ENCODE measurements around the gene EPN2. TPM values are rescaled to one million over a fixed set of nuclear protein-coding genes. Genes with fewer than 3 reads are reported as not detected.

EPN2 gene
- total RNA-seq, 1 experiment from 2014 or later, result 57.8 TPM

DNA sequence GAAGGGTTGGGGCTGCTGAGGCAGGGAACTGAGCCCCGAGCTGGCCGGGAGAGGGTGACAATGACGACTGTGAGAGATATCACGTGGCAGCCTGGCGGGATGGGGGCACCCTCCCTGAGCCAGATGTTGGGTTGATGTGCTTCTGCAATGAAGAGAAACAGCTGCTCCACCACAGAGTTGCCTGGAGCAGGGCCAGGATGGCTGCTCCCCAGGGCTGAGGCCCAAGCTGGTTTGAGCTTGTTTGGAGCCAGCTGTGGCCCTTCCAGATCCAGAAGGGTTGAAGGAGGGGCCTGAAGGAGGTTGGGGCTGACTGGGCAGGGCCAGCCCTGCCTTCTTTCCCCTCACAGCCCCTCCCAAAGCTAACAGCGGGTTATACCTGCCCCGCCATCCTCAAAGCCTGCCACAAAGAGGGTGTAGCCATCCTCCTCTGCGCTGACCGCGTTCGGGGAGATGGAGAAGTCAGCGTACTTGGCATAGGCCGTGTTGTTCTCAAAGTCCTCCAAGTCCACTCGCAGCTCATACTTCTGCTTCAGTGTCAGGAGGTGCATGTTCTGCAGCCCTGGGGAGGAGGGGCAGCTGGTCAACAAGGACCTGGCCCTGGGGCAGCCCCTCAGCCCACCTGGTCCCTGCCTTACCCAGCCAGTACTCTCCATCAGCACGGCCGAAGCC lies 147.7 kb downstream of the EPN2 start:
- H3K36me3 Mint-ChIP-seq (ENCODE audit: insufficient read depth in 1 of 3, low read depth in 3 of 3), result peaks cover 33 to 54% (median 52%) of the 10 kb centered on the region in 3 experiments
- DNase-seq, result no peak
- no peak overlapping the region for H2AK5ac ChIP-seq (ENCODE audit: insufficient read length, low read length)
- no peak overlapping the region for H2BK5ac ChIP-seq (ENCODE audit: insufficient read length, low read length)
- H3K27me3 Mint-ChIP-seq (ENCODE audit: low read depth), result no peaks in the 10 kb centered on the region
- H3K23ac ChIP-seq (ENCODE audit: insufficient read length, low read depth, low read length), result no peak overlapping the region
- H3K14ac ChIP-seq (ENCODE audit: insufficient read depth, low read length), result no peak overlapping the region
- no peak overlapping the region for H4K5ac ChIP-seq (ENCODE audit: insufficient read length, low read depth, low read length)
- H3T11ph ChIP-seq (ENCODE audit: low read length), result no peak overlapping the region
- no peak overlapping the region for H4K8ac ChIP-seq (replicated peaks; ENCODE audit: insufficient read length, low read depth, low read length)
- H2AFZ ChIP-seq (ENCODE audit: low read length), result no peak overlapping the region
- H3K56ac ChIP-seq (ENCODE audit: insufficient read length, low read depth, low read length), result no peak overlapping the region
- no peak overlapping the region for H2BK15ac ChIP-seq (ENCODE audit: low read depth, low read length)
- H2BK12ac ChIP-seq (ENCODE audit: insufficient read length, low read depth, low read length), result no peak overlapping the region
- peaks cover 4% of the 10 kb centered on the region; the same call in 1 of the 2 replicates for H3K4me1 ChIP-seq (ENCODE audit: insufficient read depth, low read length)
- no peak overlapping the region for H3K27ac ChIP-seq (ENCODE audit: insufficient read length, low read depth, low read length)
- no peak overlapping the region for H2BK20ac ChIP-seq (ENCODE audit: low read depth, low read length, poor library complexity, severe bottlenecking)
- H3K79me1 ChIP-seq (ENCODE audit: insufficient read depth, low read depth, low read length, poor library complexity, severe bottlenecking), result no peaks in the 10 kb centered on the region
- peak overlapping the region in 2 of 3 experiments; percentile 64 to 97; a peak in 4 of 7 replicates for H3K27ac Mint-ChIP-seq
- no peak overlapping the region for H3K4me2 ChIP-seq (ENCODE audit: insufficient read depth, insufficient read length, low read length)
- no peaks in the 10 kb centered on the region for H4K20me1 ChIP-seq (ENCODE audit: control insufficient read depth, insufficient read depth, insufficient read length)
- no peak overlapping the region for H4K91ac ChIP-seq (ENCODE audit: insufficient read length, low read depth, low read length)
- no peak overlapping the region for H3K9ac ChIP-seq (ENCODE audit: extremely low read depth, insufficient read length, low read length)
- no peak overlapping the region for H2BK120ac ChIP-seq (ENCODE audit: low read depth, low read length, poor library complexity, severe bottlenecking)
- H3K27me3 ChIP-seq (ENCODE audit: insufficient read depth, low read length), result no peaks in the 10 kb centered on the region
- H3K4me3 Mint-ChIP-seq, result no peak overlapping the region
- H3K9me3 Mint-ChIP-seq, result peaks cover 0 to 2% of the 10 kb centered on the region in 2 experiments; a peak in 1 of 5 replicates
- no peak overlapping the region for H3K4ac ChIP-seq (ENCODE audit: low read depth, low read length)
- H3K9me3 ChIP-seq (ENCODE audit: control insufficient read depth, low read depth, low read length), result no peaks in the 10 kb centered on the region
- no peak overlapping the region for H3K18ac ChIP-seq (ENCODE audit: insufficient read length, low read depth, low read length)
- H3K4me1 Mint-ChIP-seq, result peaks cover 28 to 43% of the 10 kb centered on the region in 2 experiments
- H3K23me2 ChIP-seq (ENCODE audit: insufficient read length, low read depth, low read length, poor library complexity, severe bottlenecking), result no peaks in the 10 kb centered on the region
- WGBS (ENCODE audit: extremely low coverage, insufficient read length, low lambda C conversion rate), result no CpG with 5 or more reads among the region's 16 CpGs
- TF ChIP-seq, protein P1, sequence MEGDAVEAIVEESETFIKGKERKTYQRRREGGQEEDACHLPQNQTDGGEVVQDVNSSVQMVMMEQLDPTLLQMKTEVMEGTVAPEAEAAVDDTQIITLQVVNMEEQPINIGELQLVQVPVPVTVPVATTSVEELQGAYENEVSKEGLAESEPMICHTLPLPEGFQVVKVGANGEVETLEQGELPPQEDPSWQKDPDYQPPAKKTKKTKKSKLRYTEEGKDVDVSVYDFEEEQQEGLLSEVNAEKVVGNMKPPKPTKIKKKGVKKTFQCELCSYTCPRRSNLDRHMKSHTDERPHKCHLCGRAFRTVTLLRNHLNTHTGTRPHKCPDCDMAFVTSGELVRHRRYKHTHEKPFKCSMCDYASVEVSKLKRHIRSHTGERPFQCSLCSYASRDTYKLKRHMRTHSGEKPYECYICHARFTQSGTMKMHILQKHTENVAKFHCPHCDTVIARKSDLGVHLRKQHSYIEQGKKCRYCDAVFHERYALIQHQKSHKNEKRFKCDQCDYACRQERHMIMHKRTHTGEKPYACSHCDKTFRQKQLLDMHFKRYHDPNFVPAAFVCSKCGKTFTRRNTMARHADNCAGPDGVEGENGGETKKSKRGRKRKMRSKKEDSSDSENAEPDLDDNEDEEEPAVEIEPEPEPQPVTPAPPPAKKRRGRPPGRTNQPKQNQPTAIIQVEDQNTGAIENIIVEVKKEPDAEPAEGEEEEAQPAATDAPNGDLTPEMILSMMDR (conservative IDR thresholded peaks at IDR 0.05), result no peak
- H3K79me2 ChIP-seq (ENCODE audit: insufficient read depth, low read length), result no peaks in the 10 kb centered on the region

All from H9 (cell line).